Measurements from ENCODE around the gene TAF4. TPM values are rescaled to one million over a fixed set of nuclear protein-coding genes. Genes with fewer than 3 reads are reported as not detected.
A peak's percentile ranks its signal among the peaks of the same experiment; 100 is the strongest.

Gene TAF4
- total and polyA plus RNA-seq, 7 donors: 3.6 to 13.3 (median 8.9) TPM

DNA sequence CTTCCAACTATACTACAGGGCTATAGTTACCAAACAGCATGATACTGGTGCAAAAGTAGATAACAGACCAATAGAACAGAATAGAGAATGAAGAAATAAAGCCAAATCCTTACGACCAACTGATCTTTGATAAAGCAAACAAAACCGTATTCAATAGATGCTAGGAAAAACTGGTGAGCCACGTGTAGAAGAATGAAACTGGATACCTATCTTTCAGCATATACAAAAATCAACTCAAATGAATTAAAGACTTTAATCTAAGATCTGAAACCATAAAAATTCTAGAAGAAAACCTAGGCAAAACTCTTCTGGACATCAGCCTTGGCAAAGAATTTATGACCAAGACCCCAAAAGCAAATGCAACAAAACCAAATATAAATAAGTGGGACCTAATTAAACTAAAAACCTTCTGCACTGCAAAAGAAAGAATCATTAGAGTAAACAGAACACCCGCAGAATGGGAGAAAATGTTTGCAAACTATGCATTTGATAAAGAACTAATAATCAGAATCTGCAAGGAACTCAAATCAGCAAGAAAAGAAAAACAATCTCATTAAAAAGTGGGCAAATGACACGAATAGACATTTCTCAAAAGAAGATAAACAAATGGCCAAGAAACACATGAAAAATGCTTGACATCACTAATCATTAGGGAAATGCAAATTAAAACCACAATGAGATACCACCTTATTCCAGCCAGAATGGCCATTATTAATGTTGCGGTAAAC, 109.8 kb downstream of the TAF4 start:
- Histone ChIP-seq H3K4me1 (no peaks in the 10 kb centered on the region), H3K9me3 (no peaks in the 10 kb centered on the region), H3K36me3 (no peaks in the 10 kb centered on the region), H3K27me3 (peaks cover 5 to 10% (median 9%) of the 10 kb centered on the region in 3 donors), H3K27ac (no peak overlapping the region), H3K4me3 (no peak overlapping the region)
- intact Hi-C loops (cut with DNase I): no loop called here
- TF ChIP-seq EP300 (IDR thresholded peaks at IDR 0.05) (no peak), CTCF (IDR thresholded peaks at IDR 0.05) (no peak), POLR2A (IDR thresholded peaks at IDR 0.05) (no peak), POLR2AphosphoS5 (IDR thresholded peaks at IDR 0.05) (no peak)
- WGBS, 2 donors: 18 to 54% methylated on average over 6 of the region's 6 CpGs
- no peak for DNase-seq

- intact Hi-C loops (cut with DNase I): no loop called here
- H3K36me3 ChIP-seq: no peaks in the 10 kb centered on the region
- TF ChIP-seq CTCF (IDR thresholded peaks at IDR 0.05): no peak
- no peak for TF ChIP-seq EP300 (IDR thresholded peaks at IDR 0.05)
- no peak for TF ChIP-seq POLR2A (IDR thresholded peaks at IDR 0.05)
- TF ChIP-seq POLR2AphosphoS5 (IDR thresholded peaks at IDR 0.05): no peak
- H3K27ac ChIP-seq: no peak overlapping the region
- WGBS, 2 donors: 57 to 77% methylated on average over 16 of the region's 16 CpGs
- H3K9me3 ChIP-seq: no peaks in the 10 kb centered on the region
- H3K27me3 ChIP-seq: peaks cover 5 to 12% (median 10%) of the 10 kb centered on the region in 3 donors
- DNase-seq: peak; percentile 52
- H3K4me1 ChIP-seq: no peaks in the 10 kb centered on the region
- H3K4me3 ChIP-seq: no peak overlapping the region
Measured at GRCh38 chr20:61954276-61955021, 111.2 kb downstream of the TAF4 start.

DNA sequence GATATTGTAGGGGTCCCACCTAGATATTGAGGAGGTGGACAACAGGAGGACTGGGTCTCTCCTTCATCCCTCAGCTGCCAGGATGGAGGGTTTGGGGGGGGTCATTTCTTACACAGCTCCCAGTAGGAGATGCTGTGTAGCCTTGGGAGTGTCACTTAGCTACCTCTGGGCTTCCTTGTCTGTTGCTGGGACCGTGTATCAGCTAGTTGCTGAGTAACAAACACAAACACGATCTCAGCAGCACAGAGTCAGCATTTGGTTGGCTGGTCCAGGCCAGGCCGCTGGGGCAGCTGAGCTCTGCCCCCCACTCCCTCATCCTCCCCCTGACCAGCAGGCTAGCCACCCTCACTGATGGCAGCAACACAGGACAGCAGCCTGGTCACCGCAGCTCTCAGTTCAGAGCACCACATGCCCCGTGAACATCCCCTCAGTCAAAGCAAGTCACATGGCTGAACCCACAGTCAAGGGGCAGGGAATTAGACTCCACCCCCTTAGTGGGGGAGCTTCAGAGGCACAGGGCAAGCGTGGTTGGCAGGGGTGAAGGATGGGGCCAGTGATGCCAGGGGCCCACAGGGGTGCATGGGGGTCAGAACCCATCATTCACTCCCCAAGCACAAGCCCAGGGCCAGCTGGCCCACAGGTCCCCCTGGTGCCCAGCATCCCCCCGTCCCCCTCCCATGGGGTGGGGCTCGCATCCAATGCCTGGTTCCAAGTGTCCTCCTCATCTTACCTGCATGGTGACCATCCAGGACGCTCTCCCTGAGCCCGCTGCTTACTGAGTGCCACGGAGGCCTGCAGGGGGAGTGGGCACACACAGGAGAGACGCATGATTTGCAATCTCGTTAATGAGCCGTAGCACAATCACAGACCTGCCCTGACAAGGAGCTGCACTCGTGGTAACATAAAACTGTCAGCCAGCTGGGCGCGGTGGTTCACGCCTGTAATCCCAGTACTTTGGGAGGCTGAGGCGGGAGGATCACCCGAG, 112.4 kb downstream of the TAF4 start:
- no peak for TF ChIP-seq POLR2A (IDR thresholded peaks at IDR 0.05)
- TF ChIP-seq CTCF (IDR thresholded peaks at IDR 0.05): no peak
- TF ChIP-seq POLR2AphosphoS5 (IDR thresholded peaks at IDR 0.05): no peak
- TF ChIP-seq EP300 (IDR thresholded peaks at IDR 0.05): no peak
- Histone ChIP-seq H3K27me3 (peaks cover 5 to 12% (median 10%) of the 10 kb centered on the region in 3 donors), H3K9me3 (no peaks in the 10 kb centered on the region), H3K36me3 (no peaks in the 10 kb centered on the region), H3K4me3 (no peak overlapping the region), H3K27ac (no peak overlapping the region), H3K4me1 (no peaks in the 10 kb centered on the region)
- DNase-seq: peak; percentile 36
- intact Hi-C loops (cut with DNase I): no loop called here
- 72 to 81% methylated on average over 20 of the region's 20 CpGs for WGBS, 2 donors

- no peaks in the 10 kb centered on the region for H3K9me3 ChIP-seq
- 31 to 56% methylated on average over 22 of the region's 22 CpGs for WGBS, 2 donors
- intact Hi-C loops (cut with DNase I): no loop called here
- H3K27ac ChIP-seq: no peak overlapping the region
- no peak for TF ChIP-seq POLR2AphosphoS5 (IDR thresholded peaks at IDR 0.05)
- no peak for TF ChIP-seq EP300 (IDR thresholded peaks at IDR 0.05)
- no peak for TF ChIP-seq CTCF (IDR thresholded peaks at IDR 0.05)
- no peak for TF ChIP-seq POLR2A (IDR thresholded peaks at IDR 0.05)
- peak; percentile 46 for DNase-seq
- H3K27me3 ChIP-seq: peaks cover 5 to 12% (median 10%) of the 10 kb centered on the region in 3 donors
- no peaks in the 10 kb centered on the region for H3K4me1 ChIP-seq
- H3K4me3 ChIP-seq: no peak overlapping the region
- no peaks in the 10 kb centered on the region for H3K36me3 ChIP-seq
Measured at GRCh38 chr20:61951695-61952533, 113.8 kb downstream of the TAF4 start.

All from sigmoid colon (tissue), 7 donors.